ENCODE results near the gene SPATA7.

GRCh38 chr14:88437658-88438057 lies 52.2 kb downstream of the SPATA7 start:
- TF ChIP-seq CTCF (conservative IDR thresholded peaks at IDR 0.05; ENCODE audit: low read depth in 2 of 2) (peak; percentile 44 to 54), EZH2 (IDR thresholded peaks at IDR 0.05; ENCODE audit: low read depth, unreplicated experiment) (no peak), REST (IDR thresholded peaks at IDR 0.05; ENCODE audit: unreplicated experiment) (no peak), EZH2phosphoT487 (IDR thresholded peaks at IDR 0.05; ENCODE audit: unreplicated experiment) (no peak), POLR2AphosphoS5 (IDR thresholded peaks at IDR 0.05; ENCODE audit: low read depth) (no peak), ZNF462 (CRISPR knock-in tag; IDR thresholded peaks at IDR 0.05) (no peak), CREB1 (CRISPR knock-in tag; IDR thresholded peaks at IDR 0.05; ENCODE audit: low read depth) (no peak), NANOG (IDR thresholded peaks at IDR 0.05; ENCODE audit: borderline replicate concordance) (no peak), JUNB (IDR thresholded peaks at IDR 0.05; ENCODE audit: unreplicated experiment) (no peak), ETS1 (IDR thresholded peaks at IDR 0.05) (no peak), ZNF331 (CRISPR knock-in tag; IDR thresholded peaks at IDR 0.05; ENCODE audit: low read depth) (no peak)

Measured in GM23338 (cell line).